Panc1 (cell line): ENCODE measurements around the gene TCEANC2. TPM values are rescaled to one million over a fixed set of nuclear protein-coding genes. Genes with fewer than 3 reads are reported as not detected.

Experiments used
- ATAC-seq: fragments of 200-7000 bp; cut with Tn5 transposase; 2 replicates; pipeline ENCODE4 v1.9.1; 2020; ENCODE audit warnings: mild to moderate bottlenecking, moderate library complexity
- BruUV-seq: library from RNA; stranded (reverse); fragments of 400-500 nt; replicated peaks from 2 replicates; lab custom pipeline; 2021; lab: Mats Ljungman, UMichigan
- CTCF ChIA-PET: fragments of 300-600 bp; sonication (Branson Sonifier 250); formaldehyde crosslinking; loops from one replicate; lab custom pipeline; 2022; ENCODE audit warnings: antibody characterized with exemption; lab: Charles Lee
- POLR2A ChIA-PET: fragments of 300-600 bp; sonication (Branson Sonifier 250); formaldehyde crosslinking; loops from one replicate; lab custom pipeline; 2022; ENCODE audit warnings: antibody characterized with exemption; lab: Charles Lee
- DNase-seq: peaks from one replicate; pipeline ENCODE4 v3.0.0-alpha.2; 2010; ENCODE audit warnings: low read depth, low spot score
- H3K27ac ChIP-seq: 2 replicates; pipeline ENCODE4 v1.5.1; 2011; ENCODE audit warnings: mild to moderate bottlenecking, low read length, inconsistent platforms
- H3K27me3 ChIP-seq: fragments of 200-500 bp; sonication (Bioruptor generic); 2 replicates; pipeline ENCODE4 v1.6.0; 2014; ENCODE audit warnings: low read length, inconsistent platforms; ENCODE audit not compliant: control insufficient read depth, insufficient read depth
- H3K36me3 ChIP-seq: fragments of 200-500 bp; sonication (Bioruptor generic); 2 replicates; pipeline ENCODE4 v1.5.1; 2014; ENCODE audit warnings: inconsistent platforms, mild to moderate bottlenecking, low read length, moderate library complexity; ENCODE audit not compliant: control insufficient read depth, insufficient read depth
- H3K4me1 ChIP-seq: 2 replicates; pipeline ENCODE4 v1.5.1; 2011; ENCODE audit warnings: inconsistent platforms, mild to moderate bottlenecking, low read length, moderate library complexity; ENCODE audit not compliant: control insufficient read depth, insufficient read depth
- H3K4me3 ChIP-seq, 2 experiments: 2 replicates each; pipeline ENCODE4 v1.5.1; 2011 to 2012; ENCODE audit warnings: low read depth in 2 of 2, low read length in 2 of 2, mild to moderate bottlenecking in 2 of 2, inconsistent platforms in 1 of 2, moderate library complexity in 1 of 2
- H3K9me3 ChIP-seq: fragments of 200-500 bp; sonication (Bioruptor generic); 2 replicates; pipeline ENCODE4 v1.5.1; 2014; ENCODE audit warnings: low read depth, mild to moderate bottlenecking, inconsistent platforms, low read length, moderate library complexity; ENCODE audit not compliant: control insufficient read depth, insufficient read depth
- POLR2AphosphoS5 ChIP-seq: IDR thresholded peaks from 2 replicates; pipeline ENCODE4 v1.6.1; 2012; ENCODE audit warnings: mild to moderate bottlenecking, low read depth, low read length, moderate library complexity
- REST ChIP-seq, 2 experiments: IDR thresholded peaks; 2 replicates each; pipeline ENCODE4 v1.6.1; 2011 to 2012; ENCODE audit warnings: low read depth in 2 of 2, control low read depth in 1 of 2, low read length in 1 of 2, mild to moderate bottlenecking in 1 of 2, moderate library complexity in 1 of 2; ENCODE audit not compliant: insufficient read depth in 1 of 2
- SIN3A ChIP-seq: IDR thresholded peaks from 2 replicates; pipeline ENCODE4 v1.6.1; 2012; ENCODE audit warnings: low read depth, mild to moderate bottlenecking, low read length, moderate library complexity, borderline replicate concordance; ENCODE audit not compliant: insufficient read depth
- TCF7L2 ChIP-seq: IDR thresholded peaks from 2 replicates; pipeline ENCODE4 v1.6.1; 2011; ENCODE audit warnings: mild to moderate bottlenecking, low read depth, low read length, inconsistent platforms
- in situ Hi-C: cut with HindIII; loops from 2 replicates; pipeline ENCODE4 v1.10.0; 2016; ENCODE audit warnings: low sequenced_read_pairs, low pct_unique_long_range_greater_than_20kb
- intact Hi-C: fragments of 100-400 bp; cut with micrococcal nuclease; formaldehyde crosslinking; loops from one replicate; pipeline ENCODE4 v1.10.0; 2022; ENCODE audit not compliant: unreplicated experiment
- total RNA-seq: library from RNA; stranded (reverse); gene quantifications from one replicate; pipeline ENCODE4 v1.2.1, GENCODE V29; 2021; ENCODE audit not compliant: unreplicated experiment
- TF ChIP-seq, protein P1 (sequence below): fragments of 450-650 bp; IDR thresholded peaks from 2 replicates; pipeline ENCODE4 v1.5.1; 2017; ENCODE audit warnings: mild to moderate bottlenecking

TCEANC2 gene
- total RNA-seq, 1 experiment from 2014 or later = 5.1 TPM

DNA sequence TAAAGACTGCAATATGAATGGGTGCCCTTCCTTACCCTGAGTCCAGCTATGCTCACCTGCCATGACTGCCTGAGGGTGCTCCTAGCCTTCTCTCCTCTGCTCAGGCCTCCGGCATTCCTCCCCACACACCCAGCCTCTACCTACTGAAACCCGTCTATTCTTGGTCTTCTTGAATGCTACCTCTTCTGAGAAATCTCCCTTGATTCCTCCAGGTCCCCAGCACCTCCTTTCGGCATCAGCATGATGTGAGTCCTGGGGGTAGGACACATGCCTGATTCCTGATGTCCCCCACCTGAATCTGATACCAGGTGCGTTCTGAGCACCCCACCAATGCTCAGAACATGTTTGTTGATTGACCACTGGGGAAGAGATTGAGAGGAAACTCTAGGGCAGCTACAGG, 44.0 kb upstream of the TCEANC2 start:
- POLR2A ChIA-PET = no interaction called here
- intact Hi-C loops = no loop called here
- ATAC-seq (no peak), DNase-seq (no peak)
- no peaks in the 10 kb centered on the region for H3K27me3 ChIP-seq
- no peaks in the 10 kb centered on the region for H3K36me3 ChIP-seq
- H3K4me3 ChIP-seq = no peak overlapping the region
- CTCF ChIA-PET = no interaction called here
- H3K4me1 ChIP-seq = no peaks in the 10 kb centered on the region
- no TSS peak for BruUV-seq
- H3K9me3 ChIP-seq = no peaks in the 10 kb centered on the region
- in situ Hi-C loops = no loop called here
- H3K27ac ChIP-seq = no peak overlapping the region
- no peak for TF ChIP-seq TCF7L2
- TF ChIP-seq, protein P1, sequence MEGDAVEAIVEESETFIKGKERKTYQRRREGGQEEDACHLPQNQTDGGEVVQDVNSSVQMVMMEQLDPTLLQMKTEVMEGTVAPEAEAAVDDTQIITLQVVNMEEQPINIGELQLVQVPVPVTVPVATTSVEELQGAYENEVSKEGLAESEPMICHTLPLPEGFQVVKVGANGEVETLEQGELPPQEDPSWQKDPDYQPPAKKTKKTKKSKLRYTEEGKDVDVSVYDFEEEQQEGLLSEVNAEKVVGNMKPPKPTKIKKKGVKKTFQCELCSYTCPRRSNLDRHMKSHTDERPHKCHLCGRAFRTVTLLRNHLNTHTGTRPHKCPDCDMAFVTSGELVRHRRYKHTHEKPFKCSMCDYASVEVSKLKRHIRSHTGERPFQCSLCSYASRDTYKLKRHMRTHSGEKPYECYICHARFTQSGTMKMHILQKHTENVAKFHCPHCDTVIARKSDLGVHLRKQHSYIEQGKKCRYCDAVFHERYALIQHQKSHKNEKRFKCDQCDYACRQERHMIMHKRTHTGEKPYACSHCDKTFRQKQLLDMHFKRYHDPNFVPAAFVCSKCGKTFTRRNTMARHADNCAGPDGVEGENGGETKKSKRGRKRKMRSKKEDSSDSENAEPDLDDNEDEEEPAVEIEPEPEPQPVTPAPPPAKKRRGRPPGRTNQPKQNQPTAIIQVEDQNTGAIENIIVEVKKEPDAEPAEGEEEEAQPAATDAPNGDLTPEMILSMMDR = no peak
- TF ChIP-seq SIN3A = no peak
- TF ChIP-seq REST (IDR thresholded peaks at IDR 0.05; ENCODE audit: insufficient read depth in 1 of 2, low read depth in 2 of 2, low read length in 1 of 2) = no peak
- no peak for TF ChIP-seq POLR2AphosphoS5

GRCh38 chr1:54010415-54011117, 42.8 kb upstream of the TCEANC2 start:
- no TSS peak for BruUV-seq
- Histone ChIP-seq H3K27me3 (no peaks in the 10 kb centered on the region), H3K4me3 (no peak overlapping the region), H3K4me1 (no peaks in the 10 kb centered on the region), H3K27ac (no peak overlapping the region), H3K36me3 (no peaks in the 10 kb centered on the region), H3K9me3 (no peaks in the 10 kb centered on the region)
- intact Hi-C loops (no loop called here), in situ Hi-C loops (no loop called here)
- TF ChIP-seq, protein P1 = no peak
- TF ChIP-seq TCF7L2 = no peak
- no peak for TF ChIP-seq POLR2AphosphoS5
- no peak for TF ChIP-seq SIN3A
- TF ChIP-seq REST (IDR thresholded peaks at IDR 0.05; ENCODE audit: insufficient read depth in 1 of 2, low read depth in 2 of 2, low read length in 1 of 2) = no peak
- DNase-seq (no peak), ATAC-seq (no peak)
- CTCF ChIA-PET = no interaction called here
- POLR2A ChIA-PET = no interaction called here
